Posterior vena cava (tissue), 2 donors: Measurements from ENCODE around the gene RBM34. TPM values are rescaled to one million over a fixed set of nuclear protein-coding genes. Genes with fewer than 3 reads are reported as not detected.

Experiments
- DNase-seq: peaks from one replicate; pipeline ENCODE4 v3.0.0-alpha.2; 2020; ENCODE audit warnings: low spot score
- intact Hi-C, 2 donors: fragments of 100-400 bp; cut with DNase I; formaldehyde crosslinking; loops; one replicate each; pipeline versions ENCODE4 v1.14.1 to v1.14.2; 2022 to 2023
- total RNA-seq, 2 donors: library from RNA; stranded (reverse); fragmentation: NEBNext Ultra II Directional; extraction: Animal tissue kit (Norgen Biotek cat#: 25700); gene quantifications; one replicate each; pipeline ENCODE4 v1.2.1, GENCODE V29; 2021
- donor health status: DM: yes; HTN: yes; CAD: no.
- donor health status: DM: yes; HTN: yes; CAD: no.

RBM34 gene
- total RNA-seq, 2 donors from 2014 or later = 57.7 to 61.1 TPM

DNA sequence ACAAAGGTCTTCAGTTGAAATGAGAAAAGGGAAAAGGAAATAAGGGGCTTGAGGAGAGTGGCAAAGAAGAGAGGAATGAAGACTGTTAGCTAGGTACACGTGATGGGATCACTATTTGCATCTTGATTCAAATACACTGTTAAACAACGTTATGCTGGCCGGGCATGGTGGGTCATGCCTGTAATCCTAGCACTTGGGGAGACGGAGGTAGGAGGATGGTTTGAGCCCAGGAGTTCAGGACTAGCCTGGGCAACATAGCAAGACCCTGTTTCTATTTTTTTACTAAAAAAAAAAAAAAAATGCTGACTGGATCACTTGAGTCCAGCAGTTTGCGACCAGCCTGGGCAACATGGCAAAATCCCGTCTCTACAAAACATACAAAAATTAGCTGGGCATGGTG lies 2.4 kb downstream of the RBM34 start:
- no peak for DNase-seq
- intact Hi-C loops = no loop called here

GRCh38 chr1:235157150-235157549 lies 3.9 kb downstream of the RBM34 start:
- no peak for DNase-seq
- intact Hi-C loops = loop anchor here in 1 of 2 donors (1.0 kb wide), 1 partner anchor 22 kb away; no protein-coding TSS in a partner anchor

DNA sequence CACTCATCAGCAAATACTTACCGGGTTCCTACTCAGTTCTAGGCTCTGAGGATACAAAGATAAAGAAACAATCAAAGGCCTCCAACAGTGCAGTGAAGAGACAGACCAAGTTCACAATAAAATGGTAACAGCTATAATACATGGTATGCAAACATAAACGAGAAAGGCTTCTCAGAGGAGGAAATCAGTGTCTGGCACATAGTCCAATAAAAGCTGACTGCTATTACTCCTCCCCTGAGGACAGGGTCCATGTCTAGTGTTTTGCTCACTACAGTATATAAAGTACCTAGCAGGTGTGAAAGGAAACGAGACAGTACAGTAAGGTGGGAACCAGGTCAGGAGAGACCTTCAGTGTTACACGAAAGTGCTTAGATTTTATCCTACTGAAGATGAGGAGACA lies 4.3 kb downstream of the RBM34 start:
- DNase-seq = no peak
- intact Hi-C loops = loop anchor here in 1 of 2 donors (1.0 kb wide), 1 partner anchor 21 kb away; no protein-coding TSS in a partner anchor

- intact Hi-C loops = no loop called here
- no peak for DNase-seq
These were observed 4.8 kb downstream of the RBM34 start for GRCh38 chr1:235156265-235156664.

DNA sequence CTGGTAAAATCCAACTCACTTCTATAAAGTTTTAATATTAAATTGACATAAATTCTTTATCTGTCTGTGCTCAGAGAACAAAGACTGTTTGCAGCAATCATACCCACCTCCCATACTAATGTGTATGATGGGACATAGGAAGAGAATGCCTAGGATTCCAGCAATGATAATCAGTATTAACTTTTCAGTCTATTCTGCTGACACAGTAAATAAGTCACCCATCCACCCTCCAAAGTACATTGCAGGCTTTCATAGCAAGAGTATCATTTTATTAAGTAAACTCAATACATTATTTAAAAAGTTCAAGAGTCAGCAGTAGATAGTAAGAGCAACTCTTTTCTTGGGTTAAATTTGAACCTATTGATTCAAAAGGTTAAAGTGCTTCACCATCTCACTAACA lies 8.8 kb downstream of the RBM34 start:
- intact Hi-C loops = no loop called here

GRCh38 chr1:235151033-235151432 lies 10.0 kb downstream of the RBM34 start:
- no peak for DNase-seq
- intact Hi-C loops = no loop called here

More for the DNA sequence above, 8.8 kb downstream of the RBM34 start:
- DNase-seq = no peak

DNA sequence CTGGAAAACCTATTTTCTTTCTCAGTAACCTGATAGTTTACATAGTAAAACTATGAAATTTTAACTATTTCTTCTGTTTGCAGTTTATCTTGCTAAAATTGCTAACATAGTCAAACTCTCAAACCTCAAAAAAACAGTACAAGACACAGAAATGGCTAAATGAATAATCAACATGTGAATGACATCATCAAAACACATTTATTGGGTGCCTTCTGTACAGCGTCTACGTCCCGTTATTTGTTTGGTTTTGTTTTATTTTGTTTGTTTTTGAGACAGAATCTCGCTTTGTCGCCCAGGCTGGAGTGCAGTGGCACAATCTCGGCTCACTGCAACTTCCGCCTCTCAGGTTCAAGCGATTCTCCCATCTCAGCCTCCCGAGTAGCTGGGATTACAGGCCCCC lies 11.2 kb downstream of the RBM34 start:
- DNase-seq = no peak
- intact Hi-C loops = no loop called here

DNA sequence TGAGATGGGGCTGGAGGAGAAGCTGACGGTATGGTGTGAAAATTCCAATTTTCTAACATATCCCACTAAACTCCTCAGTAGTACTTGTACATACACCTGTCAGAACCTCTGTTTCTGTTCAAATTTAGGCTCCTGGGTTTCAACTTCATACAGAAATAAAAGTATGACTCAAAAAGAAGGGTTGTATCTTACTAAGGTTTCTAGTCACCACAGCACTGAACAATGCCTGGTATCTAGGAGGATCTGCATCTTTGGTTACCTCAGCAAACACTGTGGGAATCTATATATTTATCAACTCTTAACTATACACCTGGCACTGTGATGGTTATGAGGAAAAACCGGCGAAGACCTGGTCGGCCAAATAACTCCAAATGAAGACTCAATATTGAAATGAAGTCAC lies 13.8 kb downstream of the RBM34 start:
- intact Hi-C loops = no loop called here
- DNase-seq = no peak

DNA sequence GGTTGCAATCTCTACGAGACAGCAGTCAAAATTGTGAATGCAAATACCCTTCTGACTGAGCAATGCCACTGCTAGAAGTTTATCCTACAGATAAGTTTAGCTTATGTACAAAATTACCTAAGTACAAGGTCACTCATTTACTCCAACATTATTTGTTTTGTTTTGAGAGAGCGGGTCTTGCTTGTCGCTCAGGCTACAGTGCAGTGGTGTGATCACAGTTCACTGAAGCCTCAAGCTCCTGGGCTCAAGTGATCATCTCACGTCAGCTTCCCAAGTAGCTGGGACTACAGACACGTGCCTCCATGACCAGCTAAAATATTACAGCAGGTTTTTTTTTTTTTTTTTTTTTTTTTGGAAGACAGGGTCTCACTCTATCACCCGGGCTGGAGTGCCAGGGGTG lies 15.4 kb downstream of the RBM34 start:
- intact Hi-C loops = no loop called here
- DNase-seq = no peak

- intact Hi-C loops = loop anchor here in 1 of 2 donors (1.0 kb wide), 1 partner anchor 17 kb away; no protein-coding TSS in a partner anchor
These were observed 18.1 kb downstream of the RBM34 start for GRCh38 chr1:235142991-235143390.

GRCh38 chr1:235139315-235139714 lies 21.7 kb downstream of the RBM34 start:
- intact Hi-C loops = no loop called here
- DNase-seq = no peak

More at GRCh38 chr1:235142991-235143390, 18.1 kb downstream of the RBM34 start:
- no peak for DNase-seq

DNA sequence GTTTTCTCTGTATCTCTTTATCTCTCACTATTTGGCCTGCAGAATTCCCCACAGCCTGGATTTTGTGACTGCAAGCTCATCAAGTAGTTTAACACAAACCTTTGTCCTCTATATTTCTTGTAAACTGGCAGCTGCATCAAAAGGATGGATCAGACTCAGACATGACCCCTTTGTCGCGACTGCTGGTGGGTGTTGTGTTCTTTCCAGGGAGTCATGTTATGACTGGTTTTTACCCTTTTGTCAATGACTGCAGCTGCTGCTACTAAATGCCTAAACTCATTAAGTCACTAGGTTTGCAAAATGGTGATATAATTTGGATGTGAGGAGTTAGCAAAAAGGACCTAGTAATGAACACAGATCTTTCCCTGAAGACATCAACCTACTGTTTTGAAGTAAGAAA lies 22.2 kb downstream of the RBM34 start:
- intact Hi-C loops = no loop called here
- no peak for DNase-seq

DNA sequence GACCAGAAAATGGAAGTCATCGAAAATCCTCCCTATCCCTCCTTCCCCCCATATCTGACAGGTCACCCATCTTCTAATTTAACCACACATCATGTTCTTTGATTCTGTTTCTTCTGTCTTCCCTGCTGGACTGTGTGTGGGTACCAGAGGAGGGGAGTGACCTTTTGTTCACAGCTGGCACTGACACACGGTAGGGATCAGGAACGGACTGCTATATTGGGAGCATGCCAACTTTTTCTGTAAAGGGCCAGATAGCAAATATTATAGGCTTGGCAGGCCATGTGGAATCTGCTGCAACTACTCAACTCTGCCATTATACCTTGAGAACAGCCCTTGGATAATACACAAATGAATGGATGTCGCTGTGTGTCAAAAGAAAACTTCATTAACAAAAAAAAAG lies 24.9 kb downstream of the RBM34 start:
- intact Hi-C loops = no loop called here
- no peak for DNase-seq

- DNase-seq = no peak
- intact Hi-C loops = no loop called here
These were observed 26.9 kb downstream of the RBM34 start for GRCh38 chr1:235134171-235134570.

GRCh38 chr1:235133086-235133485 lies 28.0 kb downstream of the RBM34 start:
- DNase-seq = no peak
- intact Hi-C loops = no loop called here

DNA sequence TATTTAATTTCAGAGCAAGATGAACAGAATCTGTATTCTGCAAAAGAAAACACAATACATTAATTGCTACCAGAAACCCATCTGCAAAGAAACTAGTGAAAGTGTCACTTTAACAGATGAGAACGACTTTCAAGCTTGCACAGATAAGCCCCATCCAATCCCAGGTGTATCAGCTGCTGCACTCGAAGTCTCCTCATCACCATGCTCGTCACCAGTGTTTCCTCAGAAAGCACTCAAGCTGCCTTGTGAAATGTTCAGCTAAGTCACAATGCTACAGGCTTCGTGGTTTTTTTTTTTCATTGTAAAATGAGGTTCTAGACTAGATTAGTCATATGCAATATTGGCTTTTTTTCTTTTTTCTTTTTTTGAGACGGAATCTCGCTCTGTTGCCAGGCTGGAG lies 29.1 kb downstream of the RBM34 start:
- intact Hi-C loops = no loop called here
- no peak for DNase-seq

DNA sequence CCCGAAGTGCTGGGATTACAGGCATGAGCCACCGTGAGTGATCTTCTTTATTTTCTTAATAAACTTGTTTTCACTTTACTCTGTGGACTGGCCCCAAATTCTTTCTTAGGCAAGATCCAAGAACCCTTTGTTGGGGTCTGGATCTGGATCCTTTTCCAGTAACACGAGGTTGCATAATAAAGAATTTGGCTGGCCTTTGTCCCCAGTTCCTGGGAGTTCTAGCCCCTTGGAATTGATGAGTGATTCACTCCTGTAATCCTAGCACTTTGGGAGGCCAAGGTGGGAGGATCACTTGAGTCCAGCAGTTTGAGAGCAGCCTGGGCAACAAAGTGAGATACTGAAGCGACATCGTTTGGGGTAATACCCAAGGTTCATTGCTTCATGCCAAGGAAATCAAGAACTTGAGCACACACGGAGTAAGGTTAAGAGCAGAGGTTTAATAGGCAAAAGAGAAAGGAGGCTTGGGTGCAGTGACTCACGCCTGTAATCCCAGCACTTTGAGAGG lies 30.2 kb downstream of the RBM34 start:
- intact Hi-C loops = no loop called here
- DNase-seq = no peak

GRCh38 chr1:235129774-235130570 lies 31.1 kb downstream of the RBM34 start:
- intact Hi-C loops = no loop called here
- DNase-seq = no peak

- DNase-seq = peak; percentile 98
- intact Hi-C loops = no loop called here
These were observed 32.4 kb downstream of the RBM34 start, which contains the start of gene TOMM20 for GRCh38 chr1:235128456-235129328. TSS of gene TOMM20 (minus strand) at chr1:235128837. CDS start at chr1:235128715, 122 bp downstream.
